Fibroblast of the aortic adventitia (primary cell): ENCODE measurements around the gene ZBED1. TPM values are rescaled to one million over a fixed set of nuclear protein-coding genes. Genes with fewer than 3 reads are reported as not detected.

ENCODE experiments used
- DNase-seq: peaks from one replicate; pipeline ENCODE4 v3.0.0-alpha.2; 2010; ENCODE audit warnings: low read depth
- H3K4me3 ChIP-seq: 2 replicates; pipeline ENCODE4 v1.5.1; 2011; ENCODE audit warnings: low read depth, mild to moderate bottlenecking, control low read depth, low read length, moderate library complexity
- CTCF ChIP-seq: IDR thresholded peaks from 2 replicates; pipeline ENCODE4 v1.5.1; 2011; ENCODE audit warnings: mild to moderate bottlenecking, low read length, control low read depth, inconsistent platforms; ENCODE audit not compliant: insufficient read depth
- total RNA-seq: library from RNA; depleted of rRNA; stranded (reverse); fragments of >200 nt; gene quantifications from 2 replicates; pipeline ENCODE4 v1.2.3, GENCODE V29; 2012; ENCODE audit warnings: low replicate concordance

ZBED1 gene
- total RNA-seq, 1 donor, result 25.3 TPM

GRCh38 chrX:2497961-2498780 lies 2.6 kb downstream of the ZBED1 start:
- no peak for TF ChIP-seq CTCF
- peak; percentile 50 for DNase-seq
- peak overlapping the region; percentile 79 for H3K4me3 ChIP-seq

- no peak for TF ChIP-seq CTCF
- no peak for DNase-seq
- H3K4me3 ChIP-seq, result no peak overlapping the region
Measured at GRCh38 chrX:2495595-2495994, 5.2 kb downstream of the ZBED1 start.

- no peak for DNase-seq
- no peak for TF ChIP-seq CTCF
Measured at GRCh38 chrX:2492531-2493218, 8.1 kb downstream of the ZBED1 start.

GRCh38 chrX:2490634-2491033 lies 10.1 kb downstream of the ZBED1 start:
- no peak for DNase-seq
- no peak for TF ChIP-seq CTCF
- no peak overlapping the region for H3K4me3 ChIP-seq

More at GRCh38 chrX:2492531-2493218, 8.1 kb downstream of the ZBED1 start:
- no peak overlapping the region for H3K4me3 ChIP-seq

- no peak for TF ChIP-seq CTCF
- no peak overlapping the region for H3K4me3 ChIP-seq
- no peak for DNase-seq
Measured at GRCh38 chrX:2489446-2490445, 11.0 kb downstream of the ZBED1 start.

GRCh38 chrX:2488621-2489285 lies 12.0 kb downstream of the ZBED1 start:
- DNase-seq, result no peak
- H3K4me3 ChIP-seq, result no peak overlapping the region
- no peak for TF ChIP-seq CTCF
